Activated CD8-positive, alpha-beta T cell treated with anti-CD3 and anti-CD28 coated beads for 36 hours (primary cell): ENCODE data around the gene NGDN. TPM values are rescaled to one million over a fixed set of nuclear protein-coding genes. Genes with fewer than 3 reads are reported as not detected.

Experiments
- ATAC-seq: fragments of 200-7000 bp; cut with Tn5 transposase; one replicate; pipeline ENCODE4 v1.10.0; 2021; ENCODE audit warnings: mild to moderate bottlenecking, moderate library complexity
- CTCF ChIA-PET: fragments of 350-600 bp; sonication (Branson Sonifier 250); formaldehyde crosslinking; loops from one replicate; lab custom pipeline; 2021; ENCODE audit warnings: antibody characterized with exemption; lab: Charles Lee
- POLR2A ChIA-PET: fragments of 350-600 bp; sonication (Branson Sonifier 250); formaldehyde crosslinking; loops from one replicate; lab custom pipeline; 2021; ENCODE audit warnings: antibody characterized with exemption; lab: Charles Lee
- DNase-seq: peaks from one replicate; pipeline ENCODE4 v3.0.0-alpha.2; 2020
- H3K27ac Mint-ChIP-seq: one replicate; pipeline ENCODE4 v1.8.0; 2021; ENCODE audit warnings: mild to moderate bottlenecking, mixed read lengths
- H3K27me3 Mint-ChIP-seq: one replicate; pipeline ENCODE4 v1.8.0; 2021; ENCODE audit warnings: mixed read lengths
- H3K36me3 Mint-ChIP-seq: one replicate; pipeline ENCODE4 v1.8.0; 2021; ENCODE audit warnings: low read depth, mixed read lengths
- H3K4me1 Mint-ChIP-seq: one replicate; pipeline ENCODE4 v1.8.0; 2021; ENCODE audit warnings: low read depth, mixed read lengths
- H3K4me3 Mint-ChIP-seq: one replicate; pipeline ENCODE4 v1.8.0; 2021; ENCODE audit warnings: mild to moderate bottlenecking, moderate library complexity, mixed read lengths
- H3K9me3 Mint-ChIP-seq: one replicate; pipeline ENCODE4 v1.8.0; 2021; ENCODE audit warnings: mixed read lengths
- CTCF ChIP-seq: fragments of 200-600 bp; IDR thresholded peaks from one replicate; pipeline ENCODE4 v1.8.0; 2022; ENCODE audit warnings: antibody characterized with exemption, mild to moderate bottlenecking
- intact Hi-C: fragments of 100-400 bp; cut with micrococcal nuclease; formaldehyde crosslinking; loops from one replicate; pipeline ENCODE4 v1.10.0; 2022
- total RNA-seq, 2 experiments: library from RNA; stranded (reverse); gene quantifications; one replicate each; pipeline ENCODE4 v1.2.3, GENCODE V29; 2021

NGDN gene
- total RNA-seq, 2 experiments from 2014 or later = 50.9 to 57.4 TPM

DNA sequence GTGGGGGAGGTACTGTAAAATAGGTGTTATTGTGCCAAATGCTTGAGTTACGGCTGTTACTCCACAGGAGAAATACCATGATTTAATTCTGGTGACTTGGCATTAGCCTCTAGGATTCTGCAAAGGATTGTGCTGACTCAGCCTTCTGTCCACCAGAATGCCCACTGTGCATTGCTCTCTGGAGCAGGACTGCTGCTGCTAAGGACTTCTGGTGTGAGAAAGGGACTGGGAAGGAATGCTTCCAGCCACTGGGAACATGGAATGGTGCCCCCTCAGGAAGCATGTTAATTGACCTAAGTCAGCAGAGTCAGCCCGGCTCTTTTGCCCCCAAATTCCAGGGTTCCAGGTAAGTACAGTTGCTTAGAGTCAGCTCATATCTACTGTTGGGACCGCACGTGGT, 49.2 kb downstream of the NGDN start:
- H3K27ac Mint-ChIP-seq = no peak overlapping the region
- ATAC-seq (no peak), DNase-seq (no peak)
- no peak overlapping the region for H3K4me3 Mint-ChIP-seq
- H3K36me3 Mint-ChIP-seq = no peaks in the 10 kb centered on the region
- POLR2A ChIA-PET = no interaction called here
- intact Hi-C loops = no loop called here
- H3K27me3 Mint-ChIP-seq = no peaks in the 10 kb centered on the region
- H3K9me3 Mint-ChIP-seq = no peaks in the 10 kb centered on the region
- no peak for TF ChIP-seq CTCF
- CTCF ChIA-PET = interaction anchor here (1.4 kb wide), 1 partner anchor 40 kb away, joined by 3 read pairs; no protein-coding TSS in a partner anchor
- no peaks in the 10 kb centered on the region for H3K4me1 Mint-ChIP-seq

DNA sequence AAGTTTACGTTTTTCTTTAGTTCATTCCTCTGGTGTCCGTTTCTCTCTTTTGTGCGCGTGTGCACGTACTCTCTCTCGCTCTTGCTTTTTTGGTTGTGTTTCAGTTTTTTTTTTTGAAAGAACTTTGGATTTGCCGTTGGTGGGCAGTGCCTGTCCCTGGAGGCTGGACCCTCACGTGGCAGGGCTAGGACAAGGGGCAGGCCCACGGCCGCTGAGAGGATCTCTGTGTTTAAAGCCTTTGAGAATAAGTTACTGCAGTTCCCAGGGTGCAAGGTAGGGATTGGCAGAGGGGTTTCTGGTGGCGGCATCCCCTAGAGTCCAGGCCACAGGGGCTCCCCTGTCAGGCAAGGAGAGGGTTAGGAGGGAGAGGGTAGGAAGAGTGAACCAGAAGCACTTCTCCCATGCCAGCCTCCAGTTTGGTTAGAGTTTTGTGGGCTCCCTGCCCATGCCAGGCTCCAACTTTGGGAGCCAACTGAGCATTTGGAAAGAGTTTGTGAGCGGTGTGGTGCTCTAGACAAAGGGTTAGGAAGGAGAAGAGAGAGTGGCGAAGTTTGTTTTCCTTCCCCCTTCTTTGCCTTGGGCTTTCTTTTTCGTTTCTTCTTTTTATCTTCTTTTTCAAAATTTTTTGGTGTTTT, 51.5 kb downstream of the NGDN start:
- Mint-ChIP-seq H3K27me3 (no peaks in the 10 kb centered on the region), H3K4me1 (no peaks in the 10 kb centered on the region), H3K9me3 (no peaks in the 10 kb centered on the region), H3K27ac (no peak overlapping the region), H3K4me3 (no peak overlapping the region), H3K36me3 (no peaks in the 10 kb centered on the region)
- ATAC-seq = no peak
- intact Hi-C loops = no loop called here
- ChIA-PET CTCF (no interaction called here), POLR2A (no interaction called here)
- TF ChIP-seq CTCF = no peak
- no peak for DNase-seq

DNA sequence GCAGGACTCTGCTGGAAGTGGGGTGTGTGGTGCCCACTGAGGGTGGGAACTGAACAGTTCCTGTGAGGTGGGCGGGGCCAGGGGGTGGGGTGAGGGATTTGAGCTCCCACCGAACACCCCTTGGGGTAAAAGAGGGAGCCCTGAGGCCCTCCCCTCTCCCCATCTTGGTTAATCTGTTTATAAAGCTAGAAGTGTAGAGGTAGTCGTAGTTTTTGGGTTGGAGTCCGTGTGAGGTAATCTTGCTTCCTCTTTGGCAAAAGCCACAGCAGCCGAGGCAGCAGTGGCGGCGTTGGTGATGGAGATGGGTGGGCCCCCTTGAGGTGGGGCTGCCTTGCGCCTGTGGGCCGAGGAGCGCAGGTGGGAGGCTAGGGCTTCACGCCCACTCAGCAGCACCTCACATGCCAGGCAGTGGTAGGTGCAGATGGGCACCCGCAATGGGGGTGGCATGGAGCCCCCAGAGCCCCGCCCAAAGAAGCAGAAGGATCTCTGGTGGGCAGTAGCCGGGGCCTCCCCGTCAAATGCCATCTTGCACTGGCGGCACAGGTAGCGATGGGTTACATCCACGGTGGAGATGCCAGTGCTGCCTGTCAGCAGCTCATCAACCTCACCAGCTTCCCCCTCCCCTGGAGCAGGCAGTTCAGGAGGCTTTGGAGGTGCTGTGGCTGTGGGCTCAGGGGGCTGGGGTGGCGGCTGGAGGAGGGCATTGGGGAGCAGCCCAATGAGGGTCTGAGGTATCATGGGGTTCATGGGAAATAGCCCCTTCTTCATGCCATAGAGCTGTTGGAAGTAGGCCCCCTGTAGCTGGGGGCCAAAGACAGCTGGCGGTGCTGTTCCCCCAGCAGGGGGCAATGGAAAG, 52.5 kb downstream of the NGDN start:
- no peaks in the 10 kb centered on the region for H3K27me3 Mint-ChIP-seq
- no peaks in the 10 kb centered on the region for H3K9me3 Mint-ChIP-seq
- no peak for DNase-seq
- ChIA-PET POLR2A (interaction anchor here (0.7 kb wide), 1 partner anchor 52 kb away, joined by 3 read pairs; the partner anchor contains the start of gene NGDN), CTCF (interaction anchor here (1.4 to 1.5 kb wide), 2 partner anchors 40 to 44 kb away, joined by 3 to 5 read pairs; no protein-coding TSS in a partner anchor)
- H3K27ac Mint-ChIP-seq = no peak overlapping the region
- no peaks in the 10 kb centered on the region for H3K36me3 Mint-ChIP-seq
- TF ChIP-seq CTCF = no peak
- intact Hi-C loops = no loop called here
- no peak overlapping the region for H3K4me3 Mint-ChIP-seq
- H3K4me1 Mint-ChIP-seq = no peaks in the 10 kb centered on the region
- no peak for ATAC-seq

- Mint-ChIP-seq H3K27me3 (no peaks in the 10 kb centered on the region), H3K9me3 (no peaks in the 10 kb centered on the region), H3K4me1 (no peaks in the 10 kb centered on the region), H3K36me3 (no peaks in the 10 kb centered on the region), H3K4me3 (no peak overlapping the region), H3K27ac (no peak overlapping the region)
- TF ChIP-seq CTCF = no peak
- ATAC-seq (no peak), DNase-seq (no peak)
- ChIA-PET POLR2A (no interaction called here), CTCF (interaction anchor here (0.9 to 1.5 kb wide), 3 partner anchors 16 to 44 kb away, joined by 3 to 5 read pairs (median 5); no protein-coding TSS in a partner anchor)
- intact Hi-C loops = no loop called here
Measured at GRCh38 chr14:23522643-23523198, 53.2 kb downstream of the NGDN start.
